GM21367 (cell line): ENCODE measurements around the gene C1orf159.
"Not testable (repeated sequence)": the region's sequence is repeated elsewhere in the genome, so short reads cannot be mapped to it uniquely, and the experiment has no call there.

ENCODE experiments used
- ATAC-seq: cut with Tn5 transposase; IDR thresholded peaks from one replicate; pipeline ENCODE4 v1.9.1; 2021; ENCODE audit not compliant: unreplicated experiment

Gene C1orf159

DNA sequence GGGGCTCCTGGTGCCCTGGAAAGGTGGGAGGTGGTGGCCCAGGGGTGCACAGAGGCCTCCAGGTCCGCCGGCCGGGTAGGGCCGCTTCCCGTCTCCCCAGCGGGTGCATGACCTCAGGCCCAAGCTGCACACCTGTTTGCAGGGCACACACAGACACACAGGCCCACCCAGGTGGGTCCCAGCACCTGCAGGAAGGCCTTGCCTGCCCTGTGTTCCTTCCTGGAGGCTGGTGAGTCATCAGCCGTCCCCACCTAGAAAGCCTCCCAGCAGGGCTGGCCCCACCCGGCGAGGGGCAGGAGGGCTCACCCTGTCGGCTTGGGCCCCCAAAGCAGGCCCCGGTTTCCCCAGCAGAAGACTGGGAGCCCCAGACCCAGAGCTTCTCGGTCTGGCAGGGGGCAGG is 34.2 kb upstream of the C1orf159 start:
- ATAC-seq, result no peak

DNA sequence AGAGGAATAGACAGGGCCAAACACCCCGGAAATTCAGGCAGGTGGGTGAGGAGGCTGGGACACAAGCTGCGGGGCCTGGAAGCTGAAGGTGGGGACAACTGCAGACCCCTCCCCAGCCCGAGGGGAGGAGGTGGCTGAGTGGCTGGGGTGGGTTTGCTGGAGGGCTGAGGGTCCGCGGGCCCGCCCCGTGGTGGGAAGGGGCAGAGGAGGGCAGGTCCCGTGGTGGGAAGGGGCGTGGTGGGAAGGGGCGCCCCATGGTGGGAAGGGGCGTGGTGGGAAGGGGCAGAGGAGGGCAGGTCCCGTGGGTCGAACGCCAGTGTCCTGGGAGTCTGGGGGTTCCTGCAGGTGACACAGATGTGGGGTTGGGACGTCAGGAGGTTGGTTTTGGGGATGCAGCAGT is 33.5 kb upstream of the C1orf159 start:
- no peak for ATAC-seq

DNA sequence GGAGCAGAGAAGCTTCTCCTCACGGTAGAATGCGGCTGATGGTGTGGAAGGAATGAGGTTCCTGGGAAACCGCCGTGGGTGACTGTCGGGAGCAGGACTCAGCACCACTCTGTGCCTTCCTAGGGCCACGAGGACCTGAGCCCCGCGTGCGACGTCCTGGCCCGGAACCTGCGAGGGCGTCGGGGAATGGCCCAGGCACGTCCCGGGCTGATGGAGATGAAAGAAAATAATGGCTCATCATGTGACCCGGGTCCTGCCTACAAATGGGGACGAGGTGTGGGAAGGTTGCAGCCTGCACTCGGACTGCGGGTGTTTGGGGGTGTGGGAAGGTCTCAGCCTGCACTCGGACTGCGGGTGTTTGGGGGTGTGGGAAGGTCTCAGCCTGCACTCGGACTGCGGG is 32.7 kb upstream of the C1orf159 start:
- no peak for ATAC-seq

DNA sequence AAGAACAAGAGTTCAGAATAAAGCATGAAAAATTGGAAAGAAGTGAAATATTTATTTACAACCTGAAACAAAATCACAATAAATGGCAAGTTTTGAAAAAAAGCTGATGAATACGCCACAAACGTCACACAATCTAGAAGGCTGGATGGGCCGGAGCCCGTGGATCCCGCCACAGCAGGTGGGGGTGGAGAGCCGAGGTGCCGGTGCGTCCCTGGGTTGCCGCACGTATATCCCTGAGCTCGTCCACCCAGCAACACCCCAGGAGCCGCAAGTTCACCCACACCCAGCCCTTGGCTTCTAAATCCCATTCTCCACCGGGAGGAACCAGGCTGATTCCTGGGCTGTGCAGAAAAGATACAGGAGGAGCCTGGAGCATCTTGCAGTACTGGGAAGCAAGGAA is 32.2 kb upstream of the C1orf159 start:
- ATAC-seq, result no peak

DNA sequence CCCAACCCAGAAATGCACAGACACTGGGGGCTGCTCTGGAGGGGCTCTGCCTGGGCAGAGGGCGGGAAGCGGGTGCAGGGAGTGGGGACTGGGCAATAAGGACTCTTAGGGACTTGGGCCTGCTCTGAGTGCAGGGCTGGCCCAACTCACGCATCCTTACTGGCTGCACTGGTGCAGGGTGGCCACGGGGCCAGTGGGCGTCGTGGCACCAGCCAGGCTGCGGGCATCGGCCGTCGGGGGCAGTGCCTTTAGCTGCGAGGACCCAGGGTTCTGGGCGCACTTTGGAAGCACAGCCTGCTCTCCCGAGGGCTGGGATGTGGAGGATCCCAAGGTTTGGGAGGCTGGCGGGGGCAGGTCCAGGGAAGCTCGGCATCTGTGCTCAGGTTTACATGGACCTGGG is 30.7 kb upstream of the C1orf159 start:
- ATAC-seq, result no peak

DNA sequence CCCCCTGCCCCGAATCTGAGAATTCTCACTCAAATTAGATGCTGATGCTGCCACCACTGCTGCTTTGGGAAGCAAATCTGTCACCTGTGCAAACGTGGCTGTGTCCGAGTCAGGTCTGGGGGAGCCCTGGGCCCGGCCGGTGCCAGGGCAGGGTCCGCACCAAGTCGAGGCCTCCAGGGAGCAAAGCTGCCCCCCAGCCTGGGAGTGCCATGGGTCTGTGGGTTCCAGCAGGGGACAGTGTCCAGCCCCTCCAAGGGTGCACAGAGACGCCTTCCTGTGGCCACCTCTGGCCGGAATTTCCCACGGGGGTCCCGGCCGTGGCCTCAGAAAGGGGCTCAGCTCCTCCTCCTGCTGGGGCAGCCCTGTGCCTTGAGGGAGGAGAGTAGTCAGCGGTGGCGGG is 30.1 kb upstream of the C1orf159 start:
- ATAC-seq, result no peak

DNA sequence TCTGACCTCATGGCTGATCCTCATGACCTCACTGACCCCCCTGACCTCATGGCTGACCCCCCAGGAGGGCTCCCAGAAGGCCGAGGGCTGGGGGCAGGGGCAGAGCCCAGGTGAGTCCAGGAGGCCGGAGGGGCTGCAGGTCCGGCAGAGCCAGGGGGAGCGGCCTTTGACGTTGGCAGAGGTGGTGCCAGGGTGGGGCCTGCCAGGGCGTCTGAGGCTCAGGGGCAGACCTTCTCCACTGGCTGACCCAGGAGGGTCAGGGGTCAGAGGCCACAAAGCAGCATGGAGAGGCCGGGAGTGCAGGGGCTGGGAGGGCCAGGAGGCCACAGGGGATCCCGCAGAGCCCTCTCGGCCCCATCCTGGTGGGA is 29.6 kb upstream of the C1orf159 start:
- ATAC-seq, result no peak

DNA sequence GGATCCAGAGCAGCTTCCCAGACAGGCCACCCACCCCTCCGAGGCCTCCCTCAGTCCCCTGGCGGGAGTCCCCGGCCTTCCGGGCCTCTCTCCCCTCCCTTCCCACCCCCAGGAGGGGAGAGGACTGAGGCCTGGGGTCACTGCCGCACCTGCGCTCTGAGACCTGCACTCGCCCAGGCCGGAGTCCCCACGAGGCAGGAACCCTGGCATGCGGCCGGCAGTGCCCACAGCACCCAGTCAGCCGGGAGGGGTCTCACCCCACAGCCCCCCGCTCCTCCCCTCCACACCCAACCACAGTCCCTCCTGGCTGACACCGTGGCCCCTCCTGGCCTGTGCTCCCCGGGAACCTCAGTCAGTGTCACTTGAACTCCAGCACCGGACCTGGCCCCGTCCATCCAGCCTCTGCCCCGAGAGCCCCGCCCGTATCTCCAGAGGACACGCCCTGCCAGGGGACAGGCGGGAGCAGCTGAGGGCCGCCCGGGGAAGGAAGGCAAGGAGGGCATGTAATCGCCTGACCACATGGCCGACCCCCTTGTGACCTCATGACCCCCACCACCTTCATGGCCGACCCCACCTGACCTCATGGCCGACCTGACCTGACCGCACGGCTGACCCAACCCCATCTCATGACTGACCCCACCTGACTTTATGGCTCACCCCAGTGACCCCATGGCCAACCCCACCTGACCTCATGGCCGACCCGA is 29.1 kb upstream of the C1orf159 start:
- no peak for ATAC-seq

DNA sequence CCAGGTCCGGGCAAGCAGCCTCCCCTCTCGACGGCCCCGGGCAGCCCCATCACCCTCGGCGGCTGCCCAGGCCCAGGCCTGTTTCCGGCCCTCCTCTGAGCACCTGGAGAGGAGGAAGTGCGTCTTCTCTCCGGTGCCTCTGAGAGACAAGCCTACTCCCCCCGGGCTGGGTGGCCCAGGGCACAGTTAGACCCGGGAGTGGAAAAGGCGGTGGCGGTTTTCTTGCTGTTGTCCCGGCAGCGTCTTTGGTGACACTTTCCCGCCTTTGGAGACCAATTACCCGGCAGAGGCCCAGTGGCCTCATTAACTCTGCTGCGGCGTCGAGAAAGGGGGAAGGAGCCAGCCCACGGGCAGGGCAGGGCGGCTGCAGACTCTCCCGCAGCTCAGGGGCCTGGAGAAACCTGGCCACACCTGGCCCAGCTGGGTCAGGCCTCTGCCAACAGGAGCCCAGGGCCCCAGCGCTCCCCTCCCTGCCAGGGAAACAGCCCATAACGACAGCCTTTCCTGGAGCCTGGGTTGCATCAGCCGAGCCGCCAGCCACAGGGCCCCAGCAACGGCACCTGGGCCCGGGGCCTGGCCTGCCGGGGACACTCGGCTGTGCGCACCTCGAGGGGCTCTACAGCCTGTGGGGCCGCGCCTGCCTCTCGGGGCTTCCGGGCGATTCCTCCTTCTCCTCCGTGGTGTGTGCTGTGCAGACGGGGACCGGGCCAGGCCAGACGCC is 28.4 kb upstream of the C1orf159 start:
- no peak for ATAC-seq

DNA sequence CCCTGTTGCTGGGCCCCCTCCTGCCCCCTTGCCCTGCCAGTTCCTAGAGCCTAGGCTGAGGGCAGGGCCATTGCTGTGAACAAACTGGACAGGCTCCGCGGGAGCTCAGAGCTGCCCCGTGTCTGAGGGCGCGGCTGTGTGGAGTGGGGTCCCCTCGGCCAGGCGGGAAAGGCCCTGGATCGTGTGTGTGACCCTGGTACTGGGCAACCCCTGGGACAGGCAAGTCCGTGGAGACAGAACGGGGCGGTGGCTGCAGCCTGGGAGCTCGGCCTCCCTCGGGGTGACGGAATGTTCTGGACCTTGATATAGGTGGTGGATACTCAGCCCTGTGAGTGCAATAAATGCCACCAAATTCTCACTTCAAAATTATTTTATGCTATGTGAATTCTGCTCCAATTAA is 27.7 kb upstream of the C1orf159 start:
- ATAC-seq, result no peak

DNA sequence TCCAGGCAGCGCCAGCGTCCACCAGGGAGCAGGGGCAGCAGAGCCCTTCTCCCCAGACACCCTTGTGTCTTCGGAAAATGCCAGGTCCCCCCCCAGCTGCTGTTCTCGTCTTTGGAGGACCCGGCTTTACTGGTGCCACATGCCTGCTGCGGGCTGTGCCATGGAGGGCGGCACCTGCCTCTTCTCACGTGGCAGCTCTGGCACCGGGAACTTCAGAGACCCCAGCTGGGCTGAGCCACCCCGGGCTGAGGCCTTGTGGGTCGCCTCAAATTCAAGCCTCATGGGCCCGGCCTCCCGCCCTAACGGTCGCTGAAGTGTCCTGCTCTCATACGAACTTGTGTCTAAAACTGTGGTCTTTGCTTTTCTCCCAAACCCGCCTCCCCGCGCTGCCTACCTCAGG is 27.0 kb upstream of the C1orf159 start:
- no peak for ATAC-seq

DNA sequence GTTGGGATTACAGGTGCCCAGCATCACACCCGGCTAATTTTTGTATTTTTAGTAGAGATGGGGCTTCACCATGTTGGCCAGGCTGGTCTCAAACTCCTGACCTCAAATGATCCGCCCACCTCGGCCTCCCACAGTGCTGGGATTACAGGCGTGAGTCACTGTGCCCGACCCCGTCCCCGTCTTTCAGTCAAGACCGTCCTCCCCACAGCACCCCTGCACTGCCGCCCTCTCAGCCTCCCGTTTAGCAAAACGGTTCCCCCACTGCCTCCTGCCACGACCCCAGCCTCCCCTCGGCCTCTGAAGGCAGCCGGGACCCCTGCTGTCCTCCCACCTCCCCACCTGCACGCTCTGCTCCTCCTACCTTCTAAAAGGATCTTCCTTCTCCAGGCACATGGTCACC is 26.5 kb upstream of the C1orf159 start:
- not testable (repeated sequence) for ATAC-seq

DNA sequence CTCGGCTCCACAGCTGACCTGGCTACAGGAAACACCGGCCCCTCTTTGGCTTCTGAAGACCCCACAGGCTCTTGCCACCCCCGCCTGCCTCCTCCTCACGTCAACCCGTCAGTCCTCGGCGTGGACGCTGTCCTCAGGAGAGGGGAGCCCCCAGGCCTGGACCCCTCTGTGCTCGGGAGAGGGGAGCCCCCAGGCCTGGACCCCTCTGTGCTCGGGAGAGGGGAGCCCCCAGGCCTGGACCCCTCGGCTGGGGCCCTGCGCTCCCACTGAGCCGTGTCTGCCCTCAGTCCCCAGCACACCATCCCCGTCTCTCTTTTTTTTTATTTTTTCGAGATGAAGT is 26.0 kb upstream of the C1orf159 start:
- no peak for ATAC-seq

DNA sequence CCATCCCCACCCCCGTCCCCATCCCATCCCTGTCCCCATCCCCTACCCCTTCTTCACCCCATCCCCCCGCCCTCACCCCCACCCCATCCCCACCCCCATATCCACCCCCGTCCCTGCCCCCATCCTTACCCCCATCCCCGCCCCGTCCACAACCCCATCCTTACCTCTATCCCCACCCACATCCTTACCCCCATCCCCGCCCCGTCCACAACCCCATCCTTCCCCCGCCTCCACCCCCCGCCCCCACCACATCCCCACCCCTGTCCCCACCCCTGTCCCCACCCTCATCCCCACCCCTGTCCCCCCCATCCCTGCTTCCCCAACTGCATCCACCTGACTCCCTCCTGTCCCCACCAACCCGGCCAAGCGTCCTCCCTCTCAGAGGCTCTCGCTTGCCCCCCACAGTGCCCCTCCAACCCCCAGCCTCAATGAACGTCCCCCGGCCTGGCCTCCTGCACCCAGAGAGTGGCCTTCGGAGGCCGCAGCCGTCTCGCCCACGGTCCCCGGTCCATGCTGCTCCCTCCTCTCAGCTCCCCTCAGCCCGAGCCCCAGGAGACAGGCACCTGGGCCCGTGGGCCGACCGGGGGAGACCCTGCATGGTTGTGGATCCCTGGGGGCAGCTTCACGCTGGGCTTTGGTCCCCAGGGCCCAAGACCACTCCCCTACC is 25.5 kb upstream of the C1orf159 start:
- no peak for ATAC-seq

DNA sequence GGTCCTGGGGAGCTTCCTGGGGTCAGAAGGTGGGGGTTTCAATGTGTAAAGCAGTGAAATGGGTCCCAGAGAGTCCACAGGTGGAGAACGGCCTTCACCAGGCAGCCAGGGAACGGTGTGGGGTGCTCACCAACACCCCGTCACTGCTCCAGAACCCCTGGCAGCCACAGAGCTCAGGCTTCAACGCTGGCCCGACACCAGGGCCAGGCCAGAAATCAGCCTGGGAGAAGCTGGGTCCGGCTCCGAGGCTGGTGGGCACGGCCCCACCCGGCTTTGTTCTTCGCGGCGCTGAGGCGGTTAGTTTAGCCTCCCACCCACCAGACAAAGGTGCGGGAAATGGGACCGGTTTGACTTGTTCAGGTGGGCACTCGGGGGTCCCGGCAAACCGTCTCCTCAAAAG is 24.8 kb upstream of the C1orf159 start:
- ATAC-seq, result no peak

DNA sequence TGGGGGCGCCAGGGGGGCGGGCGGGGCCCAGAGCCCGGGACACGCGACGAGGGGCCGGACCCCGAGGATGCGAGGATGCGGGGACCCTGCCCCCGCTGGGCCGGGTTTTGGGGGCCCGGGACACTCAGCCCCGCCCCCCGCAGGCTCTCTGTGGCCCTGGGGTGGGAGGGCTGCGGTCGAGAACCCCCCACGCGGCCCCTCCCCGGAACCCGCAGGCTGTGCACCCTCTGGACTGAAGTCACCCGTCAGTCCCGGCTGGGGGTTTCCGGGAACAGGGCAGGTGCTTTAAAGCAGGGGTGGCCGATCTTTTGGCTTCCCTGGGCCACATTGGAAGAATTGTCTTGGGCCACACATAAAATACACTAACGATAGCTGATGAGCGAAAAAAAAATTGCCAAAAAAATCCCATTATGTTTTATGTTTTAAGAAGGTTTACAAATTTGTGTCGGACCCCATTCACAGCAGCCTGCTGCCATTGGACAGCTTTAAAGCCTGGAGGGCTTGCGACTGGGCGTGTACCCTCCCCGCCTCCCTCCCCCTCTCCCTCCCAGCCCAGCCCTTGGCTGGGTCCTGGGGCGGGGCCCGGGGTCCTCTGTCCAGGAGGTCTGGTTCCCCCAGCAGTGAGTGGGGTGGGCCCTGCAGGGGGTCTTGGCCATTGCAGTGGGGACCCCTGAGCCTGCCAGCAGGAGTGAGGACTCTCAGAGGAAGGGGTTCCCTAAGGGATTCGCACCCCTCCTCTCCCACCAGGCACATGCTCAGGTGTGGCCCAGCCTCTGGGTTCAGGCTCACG is 21.6 kb upstream of the C1orf159 start:
- ATAC-seq, result no peak

DNA sequence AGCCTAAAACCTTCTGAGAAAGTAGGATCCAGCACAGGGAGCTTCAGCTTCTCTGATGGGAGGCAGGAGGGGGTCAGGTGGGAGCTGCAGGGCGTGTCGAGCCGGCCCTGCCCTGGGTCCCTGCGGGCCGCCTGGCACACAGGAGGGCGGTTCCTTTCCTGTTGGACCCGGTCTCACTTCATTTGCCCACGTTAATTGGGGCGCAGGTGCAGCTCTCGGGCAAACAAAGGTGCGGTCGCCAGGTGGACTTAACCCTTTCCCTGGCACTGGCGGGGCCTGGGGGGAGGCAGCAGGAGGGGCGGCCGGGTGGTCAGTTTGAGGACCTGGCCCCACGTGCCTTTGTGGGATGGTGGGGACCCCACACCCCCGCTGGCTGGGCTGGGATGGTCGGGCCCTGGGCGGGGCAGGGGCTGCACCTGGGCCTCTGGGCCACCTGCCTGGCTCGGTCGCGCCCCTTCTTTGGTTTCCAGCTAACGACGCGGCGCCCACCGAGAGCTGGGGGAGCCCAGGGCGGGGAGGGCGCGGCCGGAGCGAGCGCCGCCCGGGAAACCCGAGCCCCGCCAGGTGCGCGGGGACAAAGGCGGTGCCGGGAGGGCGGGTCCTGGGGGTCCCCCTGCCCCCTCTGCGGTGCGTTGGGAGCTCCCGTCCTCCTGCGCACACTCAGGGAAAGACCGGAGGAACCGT is 20.8 kb upstream of the C1orf159 start:
- no peak for ATAC-seq

DNA sequence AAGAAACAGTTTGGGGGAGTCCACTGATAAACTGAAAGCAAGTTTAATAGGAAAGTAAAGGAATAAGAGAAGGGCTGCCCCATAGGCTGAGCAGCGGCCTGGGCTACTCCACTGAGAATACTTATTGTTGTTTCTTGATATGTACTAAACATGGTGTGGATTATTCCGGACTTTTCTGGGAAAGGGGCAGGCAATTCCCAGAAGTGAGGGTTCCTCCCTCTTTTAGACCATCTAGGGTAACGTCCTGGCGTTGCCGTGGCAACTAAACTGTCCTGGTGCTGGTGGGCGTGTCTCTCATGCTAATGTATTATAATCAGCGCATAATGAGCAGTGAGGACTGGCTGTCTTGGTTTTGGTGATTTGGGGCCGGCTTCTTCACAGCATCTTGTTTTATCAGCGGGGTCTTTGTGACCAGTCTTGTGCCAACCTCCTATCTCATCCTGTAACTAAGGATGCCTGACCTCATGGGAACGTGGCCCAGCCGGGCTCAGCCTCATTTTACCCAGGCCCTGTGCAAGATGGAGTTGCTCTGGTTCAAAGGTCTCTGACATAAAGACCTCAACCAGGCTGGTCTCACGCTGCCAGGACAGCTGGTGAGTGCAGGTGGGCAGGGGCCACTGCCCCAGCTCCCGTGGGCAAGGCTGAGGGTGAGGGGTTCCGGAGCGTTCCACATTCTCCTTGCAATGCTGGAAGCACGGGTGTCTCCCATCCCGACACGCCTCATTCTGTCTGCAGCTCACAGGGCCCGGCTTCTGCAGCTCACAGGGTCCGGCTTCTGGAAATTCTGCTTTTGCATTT is 19.6 kb upstream of the C1orf159 start:
- no peak for ATAC-seq

DNA sequence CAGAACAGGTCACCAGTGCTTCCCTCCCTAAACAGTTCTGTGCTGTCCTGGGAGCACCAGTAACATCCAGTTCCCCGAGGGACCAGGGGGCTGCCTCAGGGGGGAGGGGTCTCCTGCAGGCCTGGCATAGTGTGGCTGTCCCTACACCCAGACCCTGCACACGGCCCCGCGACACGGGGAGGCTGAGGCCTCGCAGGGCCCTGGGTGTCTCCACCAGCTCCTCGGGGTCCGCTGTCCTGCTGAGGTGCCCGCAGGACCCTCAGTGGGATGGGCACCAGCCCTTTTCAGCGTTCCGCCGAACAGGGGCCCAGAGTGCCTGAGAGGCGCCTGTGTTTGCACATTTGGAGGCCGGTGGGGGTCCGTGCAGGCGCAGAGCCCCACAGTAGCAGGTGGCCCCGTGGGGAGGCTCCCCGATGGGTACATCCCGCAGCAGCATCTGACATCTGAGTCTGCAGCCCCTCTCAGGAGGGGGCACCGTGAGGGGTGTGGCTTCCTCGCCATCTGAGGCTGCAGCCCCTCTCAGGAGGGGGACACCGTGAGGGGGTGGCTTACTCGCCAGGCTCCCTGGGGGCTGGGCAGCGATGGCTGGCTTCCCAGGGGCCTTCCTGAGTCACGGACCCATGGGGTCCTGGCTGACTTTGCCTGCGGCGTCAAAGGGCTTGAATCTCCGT is 18.5 kb upstream of the C1orf159 start:
- ATAC-seq, result no peak
